Measurements from ENCODE around the gene QSER1. TPM values are rescaled to one million over a fixed set of nuclear protein-coding genes. Genes with fewer than 3 reads are reported as not detected.

QSER1 gene
- total RNA-seq, 1 experiment from 2014 or later, result 54.8 TPM

DNA sequence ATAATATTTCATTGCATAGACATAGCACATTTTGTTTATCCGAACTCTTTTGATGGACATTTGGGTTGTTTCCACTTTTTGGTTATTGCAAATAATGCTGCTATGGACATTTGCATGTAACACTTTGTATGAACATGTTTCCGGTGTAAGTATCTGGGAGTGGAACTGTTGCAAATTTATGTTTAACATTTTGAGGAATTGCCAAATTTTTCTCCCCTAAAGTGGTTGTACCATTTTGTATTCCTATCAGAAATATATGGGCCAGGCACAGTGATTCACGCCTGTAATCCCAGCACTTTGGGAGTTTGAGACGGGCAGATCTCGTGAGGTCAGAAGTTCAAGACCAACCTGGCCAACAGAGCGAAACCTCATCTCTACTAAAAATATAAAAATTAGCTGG, 16.0 kb downstream of the QSER1 start:
- BruUV-seq (replicated peaks), result no TSS peak
- CTCF ChIA-PET, result no interaction called here
- no peak overlapping the region for H3K27ac Mint-ChIP-seq (ENCODE audit: unreplicated experiment)
- TF ChIP-seq, protein P1, sequence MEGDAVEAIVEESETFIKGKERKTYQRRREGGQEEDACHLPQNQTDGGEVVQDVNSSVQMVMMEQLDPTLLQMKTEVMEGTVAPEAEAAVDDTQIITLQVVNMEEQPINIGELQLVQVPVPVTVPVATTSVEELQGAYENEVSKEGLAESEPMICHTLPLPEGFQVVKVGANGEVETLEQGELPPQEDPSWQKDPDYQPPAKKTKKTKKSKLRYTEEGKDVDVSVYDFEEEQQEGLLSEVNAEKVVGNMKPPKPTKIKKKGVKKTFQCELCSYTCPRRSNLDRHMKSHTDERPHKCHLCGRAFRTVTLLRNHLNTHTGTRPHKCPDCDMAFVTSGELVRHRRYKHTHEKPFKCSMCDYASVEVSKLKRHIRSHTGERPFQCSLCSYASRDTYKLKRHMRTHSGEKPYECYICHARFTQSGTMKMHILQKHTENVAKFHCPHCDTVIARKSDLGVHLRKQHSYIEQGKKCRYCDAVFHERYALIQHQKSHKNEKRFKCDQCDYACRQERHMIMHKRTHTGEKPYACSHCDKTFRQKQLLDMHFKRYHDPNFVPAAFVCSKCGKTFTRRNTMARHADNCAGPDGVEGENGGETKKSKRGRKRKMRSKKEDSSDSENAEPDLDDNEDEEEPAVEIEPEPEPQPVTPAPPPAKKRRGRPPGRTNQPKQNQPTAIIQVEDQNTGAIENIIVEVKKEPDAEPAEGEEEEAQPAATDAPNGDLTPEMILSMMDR (IDR thresholded peaks at IDR 0.05; ENCODE audit: unreplicated experiment), result no peak
- H3K27me3 Mint-ChIP-seq (ENCODE audit: unreplicated experiment), result no peaks in the 10 kb centered on the region
- DNase-seq, result no peak
- peaks cover 7% of the 10 kb centered on the region for H3K4me1 Mint-ChIP-seq (ENCODE audit: low read depth, unreplicated experiment)
- intact Hi-C loops (cut with micrococcal nuclease; ENCODE audit: unreplicated experiment), result no loop called here
- H3K4me3 Mint-ChIP-seq (ENCODE audit: low read depth, unreplicated experiment), result no peak overlapping the region
- no peaks in the 10 kb centered on the region for H3K36me3 Mint-ChIP-seq (ENCODE audit: insufficient read depth, unreplicated experiment)
- H3K9me3 Mint-ChIP-seq (ENCODE audit: low read depth, unreplicated experiment), result no peaks in the 10 kb centered on the region

DNA sequence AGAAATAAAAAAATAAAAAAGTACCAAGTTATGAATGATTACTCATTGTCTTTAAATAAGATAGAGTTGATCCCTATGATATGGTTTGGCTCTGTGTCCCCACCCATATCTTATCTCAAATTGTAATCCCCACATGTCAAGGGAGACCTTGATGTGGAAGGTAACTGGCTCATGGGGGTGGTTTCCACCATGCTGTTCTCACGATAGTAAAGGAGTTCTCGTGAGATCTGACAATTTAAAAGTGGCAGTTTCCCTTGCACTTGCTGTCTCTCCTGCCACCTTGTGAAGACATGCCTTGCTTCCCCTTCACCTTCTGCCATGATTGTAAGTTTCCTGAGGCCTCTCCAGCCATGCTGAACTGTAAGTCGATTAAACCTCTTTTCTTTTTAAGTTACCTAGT, 18.8 kb downstream of the QSER1 start:
- Mint-ChIP-seq H3K4me1 (ENCODE audit: low read depth, unreplicated experiment) (peaks cover 6% of the 10 kb centered on the region), H3K27ac (ENCODE audit: unreplicated experiment) (no peak overlapping the region), H3K36me3 (ENCODE audit: insufficient read depth, unreplicated experiment) (no peaks in the 10 kb centered on the region), H3K9me3 (ENCODE audit: low read depth, unreplicated experiment) (no peaks in the 10 kb centered on the region), H3K4me3 (ENCODE audit: low read depth, unreplicated experiment) (no peak overlapping the region), H3K27me3 (ENCODE audit: unreplicated experiment) (no peaks in the 10 kb centered on the region)
- intact Hi-C loops (cut with micrococcal nuclease; ENCODE audit: unreplicated experiment), result no loop called here
- no peak for DNase-seq
- CTCF ChIA-PET, result no interaction called here
- TF ChIP-seq, protein P1 (IDR thresholded peaks at IDR 0.05; ENCODE audit: unreplicated experiment), result no peak
- no TSS peak for BruUV-seq (replicated peaks)

DNA sequence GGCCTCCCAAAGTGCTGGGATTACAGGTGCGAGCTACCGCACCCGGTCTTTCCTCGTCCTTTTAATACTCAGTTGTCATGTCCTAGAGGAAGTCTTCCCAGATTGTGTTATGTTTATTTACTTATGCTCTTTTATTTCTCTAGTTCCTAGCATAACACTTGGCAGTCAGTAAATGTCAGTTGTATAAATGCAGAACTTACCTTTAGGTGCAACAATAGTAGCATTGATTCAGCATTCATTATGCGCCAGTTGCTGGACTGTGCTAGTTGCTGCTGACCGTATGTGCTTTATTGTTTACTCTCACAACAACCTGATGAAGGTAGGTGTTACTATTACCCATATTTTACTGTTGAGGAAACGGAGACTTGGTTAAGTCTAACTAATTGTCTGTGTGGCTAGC, 20.8 kb downstream of the QSER1 start:
- H3K27me3 Mint-ChIP-seq (ENCODE audit: unreplicated experiment), result no peaks in the 10 kb centered on the region
- CTCF ChIA-PET, result no interaction called here
- H3K4me3 Mint-ChIP-seq (ENCODE audit: low read depth, unreplicated experiment), result no peak overlapping the region
- TF ChIP-seq, protein P1 (IDR thresholded peaks at IDR 0.05; ENCODE audit: unreplicated experiment), result no peak
- no peaks in the 10 kb centered on the region for H3K9me3 Mint-ChIP-seq (ENCODE audit: low read depth, unreplicated experiment)
- H3K27ac Mint-ChIP-seq (ENCODE audit: unreplicated experiment), result no peak overlapping the region
- no peak for DNase-seq
- no peaks in the 10 kb centered on the region for H3K36me3 Mint-ChIP-seq (ENCODE audit: insufficient read depth, unreplicated experiment)
- intact Hi-C loops (cut with micrococcal nuclease; ENCODE audit: unreplicated experiment), result no loop called here
- peaks cover 13% of the 10 kb centered on the region for H3K4me1 Mint-ChIP-seq (ENCODE audit: low read depth, unreplicated experiment)
- BruUV-seq (replicated peaks), result no TSS peak

DNA sequence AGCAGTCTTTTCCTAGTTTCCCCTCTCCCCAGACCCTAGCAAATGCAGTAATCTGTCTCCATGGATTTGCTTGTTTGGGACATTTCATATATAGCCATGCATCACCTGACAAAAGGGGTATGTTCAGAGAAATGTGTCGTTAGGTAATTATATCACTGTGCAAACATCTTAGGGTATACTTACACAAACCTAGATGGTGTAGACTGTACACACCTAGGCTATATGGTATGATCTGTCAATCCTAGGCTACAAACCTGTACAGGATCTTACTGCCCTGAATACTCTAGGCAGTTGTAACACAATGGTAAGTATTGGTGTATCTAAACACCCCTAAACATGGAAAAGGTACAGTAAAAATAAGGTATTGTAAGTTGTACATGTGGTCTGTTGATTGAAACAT, 23.8 kb downstream of the QSER1 start:
- no peaks in the 10 kb centered on the region for H3K9me3 Mint-ChIP-seq (ENCODE audit: low read depth, unreplicated experiment)
- no TSS peak for BruUV-seq (replicated peaks)
- no peaks in the 10 kb centered on the region for H3K36me3 Mint-ChIP-seq (ENCODE audit: insufficient read depth, unreplicated experiment)
- intact Hi-C loops (cut with micrococcal nuclease; ENCODE audit: unreplicated experiment), result no loop called here
- TF ChIP-seq, protein P1 (IDR thresholded peaks at IDR 0.05; ENCODE audit: unreplicated experiment), result no peak
- no peak overlapping the region for H3K4me3 Mint-ChIP-seq (ENCODE audit: low read depth, unreplicated experiment)
- CTCF ChIA-PET, result no interaction called here
- H3K27me3 Mint-ChIP-seq (ENCODE audit: unreplicated experiment), result no peaks in the 10 kb centered on the region
- H3K4me1 Mint-ChIP-seq (ENCODE audit: low read depth, unreplicated experiment), result peaks cover 31% of the 10 kb centered on the region
- no peak overlapping the region for H3K27ac Mint-ChIP-seq (ENCODE audit: unreplicated experiment)
- no peak for DNase-seq
